HCT116 (cell line): ENCODE data around the gene CWF19L1. TPM values are rescaled to one million over a fixed set of nuclear protein-coding genes. Genes with fewer than 3 reads are reported as not detected.

Experiments used
- ATAC-seq: fragments of 200-7000 bp; cut with Tn5 transposase; 2 replicates; pipeline ENCODE4 v1.9.1; 2020; ENCODE audit warnings: mild to moderate bottlenecking, moderate library complexity
- BruUV-seq: library from RNA; stranded (reverse); fragments of 400-500 nt; replicated peaks from 2 replicates; lab custom pipeline; 2021; lab: Mats Ljungman, UMichigan
- CTCF ChIA-PET: fragments of 300-600 bp; sonication (Branson Sonifier 250); formaldehyde crosslinking; loops from one replicate; lab custom pipeline; 2021; ENCODE audit warnings: antibody characterized with exemption; lab: Charles Lee
- POLR2A ChIA-PET: fragments of 300-600, 350-600 bp; sonication (Branson Sonifier 250); formaldehyde crosslinking; loops from one replicate; lab custom pipeline; 2021; ENCODE audit warnings: antibody characterized with exemption; lab: Charles Lee
- RAD21 ChIA-PET, 2 experiments: fragments of 300-600 bp; sonication (Branson Sonifier 250); formaldehyde crosslinking; loops; one replicate each; lab custom pipeline; 2023; ENCODE audit warnings: low total read pairs in 2 of 2; ENCODE audit not compliant: uncharacterized antibody in 2 of 2, unreplicated experiment in 2 of 2, low non-redundant PET in 1 of 2; lab: Charles Lee
- DNase-seq: peaks from one replicate; pipeline ENCODE4 v3.0.0-alpha.2; 2010; ENCODE audit warnings: low read depth, low spot score
- H2AFZ ChIP-seq: fragments of 200-600 bp; shearing (Covaris generic), sonication (generic); 2 replicates; pipeline ENCODE4 v1.6.1; 2017; ENCODE audit warnings: low read depth, mixed run types, mixed read lengths, antibody characterized with exemption, low read length; ENCODE audit not compliant: poor library complexity, severe bottlenecking
- H3K27ac ChIP-seq: 2 replicates; pipeline ENCODE4 v1.5.1; 2012; ENCODE audit warnings: low read depth, low read length
- H3K27me3 ChIP-seq: fragments of 200-600 bp; sonication (generic); 2 replicates; pipeline ENCODE4 v1.6.1; 2016; ENCODE audit warnings: mixed run types, low read length, mixed read lengths; ENCODE audit not compliant: insufficient read depth
- H3K36me3 ChIP-seq, 2 experiments: fragments of 200-500 bp in 1 of 2; fragments of 200-600 bp in 1 of 2; sonication (Bioruptor generic) in 1 of 2; sonication (generic) in 1 of 2; 2 replicates each; pipeline versions ENCODE4 v1.5.1 to v1.6.1; 2014 to 2016; ENCODE audit warnings: low read length in 2 of 2, inconsistent platforms in 1 of 2, mixed read lengths in 1 of 2, mixed run types in 1 of 2; ENCODE audit not compliant: insufficient read depth in 2 of 2, control insufficient read depth in 1 of 2
- H3K4me1 ChIP-seq, 2 experiments: fragments of 200-600 bp in 1 of 2; sonication (generic) in 1 of 2; 2 replicates each; pipeline versions ENCODE4 v1.5.1 to v1.6.1; 2012 to 2017; ENCODE audit warnings: low read length in 2 of 2, inconsistent platforms in 1 of 2, mild to moderate bottlenecking in 1 of 2, mixed read lengths in 1 of 2, mixed run types in 1 of 2, moderate library complexity in 1 of 2; ENCODE audit not compliant: insufficient read depth in 2 of 2, control insufficient read depth in 1 of 2
- H3K4me2 ChIP-seq: fragments of 200-600 bp; sonication (generic); 2 replicates; pipeline ENCODE4 v1.6.1; 2017; ENCODE audit warnings: mixed run types, low read length, mixed read lengths
- H3K4me3 ChIP-seq, 2 experiments: fragments of 200-600 bp in 1 of 2; sonication (generic) in 1 of 2; replicated peaks in 1 of 2; 2 replicates each; pipeline ENCODE4 v1.5.1; 2011 to 2016; ENCODE audit warnings: low read length in 2 of 2, control low read depth in 1 of 2, low read depth in 1 of 2, mild to moderate bottlenecking in 1 of 2, mixed read lengths in 1 of 2, mixed run types in 1 of 2
- H3K79me2 ChIP-seq: fragments of 200-600 bp; sonication (generic); 2 replicates; pipeline ENCODE4 v1.6.1; 2017; ENCODE audit warnings: mild to moderate bottlenecking, mixed run types, low read length, moderate library complexity, mixed read lengths; ENCODE audit not compliant: insufficient read depth
- H3K9ac ChIP-seq: fragments of 200-600 bp; sonication (generic); 2 replicates; pipeline ENCODE4 v1.6.1; 2016; ENCODE audit warnings: low read length, mixed read lengths
- H3K9me2 ChIP-seq: fragments of 200-600 bp; sonication (generic), shearing (Covaris generic); 2 replicates; pipeline ENCODE4 v1.6.1; 2017; ENCODE audit warnings: mixed run types, mild to moderate bottlenecking, moderate library complexity; ENCODE audit not compliant: insufficient read depth
- H3K9me3 ChIP-seq, 2 experiments: fragments of 200-500 bp in 1 of 2; fragments of 200-600 bp in 1 of 2; sonication (Bioruptor generic) in 1 of 2; sonication (generic) in 1 of 2; 2 replicates each; pipeline ENCODE4 v1.6.1; 2014 to 2017; ENCODE audit warnings: low read length in 2 of 2, mixed read lengths in 2 of 2, inconsistent platforms in 1 of 2, low read depth in 1 of 2, mild to moderate bottlenecking in 1 of 2, mixed run types in 1 of 2, moderate library complexity in 1 of 2; ENCODE audit not compliant: control insufficient read depth in 1 of 2, insufficient read depth in 1 of 2
- H4K20me1 ChIP-seq: fragments of 200-600 bp; sonication (generic), shearing (Covaris generic); 2 replicates; pipeline ENCODE4 v1.6.1; 2017; ENCODE audit warnings: mixed run types, mild to moderate bottlenecking, moderate library complexity; ENCODE audit not compliant: insufficient read depth
- CBX3 ChIP-seq: IDR thresholded peaks from 2 replicates; pipeline ENCODE4 v1.6.1; 2012; ENCODE audit warnings: low read depth
- CEBPB ChIP-seq: IDR thresholded peaks from 2 replicates; pipeline ENCODE4 v1.6.1; 2012; ENCODE audit warnings: low read depth
- EGR1 ChIP-seq: IDR thresholded peaks from 2 replicates; pipeline ENCODE4 v1.6.1; 2012; ENCODE audit warnings: low read depth
- ELF1 ChIP-seq: IDR thresholded peaks from 2 replicates; pipeline ENCODE4 v1.6.1; 2012; ENCODE audit warnings: low read depth, borderline replicate concordance
- EZH2 ChIP-seq: fragments of 200-600 bp; sonication (generic); IDR thresholded peaks from 2 replicates; pipeline ENCODE4 v1.6.1; 2017; ENCODE audit warnings: antibody characterized with exemption, mixed run types
- FOSL1 ChIP-seq: IDR thresholded peaks from 2 replicates; pipeline ENCODE4 v1.6.1; 2012; ENCODE audit warnings: low read depth
- JUND ChIP-seq: IDR thresholded peaks from 2 replicates; pipeline ENCODE4 v1.6.1; 2012
- POLR2AphosphoS5 ChIP-seq: IDR thresholded peaks from 2 replicates; pipeline ENCODE4 v1.6.1; 2011; ENCODE audit warnings: mild to moderate bottlenecking, low read depth, low read length, moderate library complexity
- SIN3A ChIP-seq: IDR thresholded peaks from 2 replicates; pipeline ENCODE4 v1.6.1; 2012; ENCODE audit warnings: low read depth
- SP1 ChIP-seq: IDR thresholded peaks from 2 replicates; pipeline ENCODE4 v1.6.1; 2012; ENCODE audit warnings: low read depth
- SRF ChIP-seq: IDR thresholded peaks from 2 replicates; pipeline ENCODE4 v1.6.1; 2012; ENCODE audit warnings: low read depth
- TCF7L2 ChIP-seq: IDR thresholded peaks from 2 replicates; pipeline ENCODE4 v1.7.0; 2011; ENCODE audit warnings: borderline replicate concordance, inconsistent platforms; ENCODE audit not compliant: insufficient read depth, insufficient read length; ENCODE audit errors: extremely low read depth
- YY1 ChIP-seq: IDR thresholded peaks from 2 replicates; pipeline ENCODE4 v1.6.1; 2011; ENCODE audit warnings: low read length, low read depth, moderate library complexity, mild to moderate bottlenecking; ENCODE audit not compliant: insufficient replicate concordance; ENCODE audit errors: extremely low read depth
- ZFX ChIP-seq: fragments of 450-650 bp; IDR thresholded peaks from 2 replicates; pipeline ENCODE4 v1.6.1; 2017
- ZNF274 ChIP-seq: fragments of 200-500 bp; sonication (Bioruptor generic); IDR thresholded peaks from 2 replicates; pipeline ENCODE4 v1.6.1; 2014; ENCODE audit warnings: mild to moderate bottlenecking, low read depth, low read length, inconsistent platforms
- intact Hi-C: fragments of 100-400 bp; cut with micrococcal nuclease; formaldehyde crosslinking; loops from 2 replicates; pipeline ENCODE4 v1.10.0; 2022
- total RNA-seq: library from RNA; stranded (reverse); gene quantifications from one replicate; pipeline ENCODE4 v1.2.1, GENCODE V29; 2021; ENCODE audit not compliant: unreplicated experiment
- TF ChIP-seq, protein P1 (sequence below), 3 experiments: fragments of 200-600 bp in 1 of 3; sonication (generic) in 1 of 3; IDR thresholded peaks in 2 of 3; conservative IDR thresholded peaks in 1 of 3; 2 replicates each; pipeline ENCODE4 v1.5.1; 2012 to 2017; ENCODE audit warnings: low read depth in 2 of 3, low read length in 2 of 3, antibody characterized with exemption in 1 of 3, borderline replicate concordance in 1 of 3, control low read depth in 1 of 3, mild to moderate bottlenecking in 1 of 3, mixed read lengths in 1 of 3, mixed run types in 1 of 3, moderate library complexity in 1 of 3; ENCODE audit not compliant: insufficient read depth in 1 of 3
- TF ChIP-seq, protein P2 (sequence below): IDR thresholded peaks from 2 replicates; pipeline ENCODE4 v1.6.1; 2012; ENCODE audit warnings: low read depth
- TF ChIP-seq, protein P3 (sequence below): IDR thresholded peaks from 2 replicates; pipeline ENCODE4 v1.6.1; 2011; ENCODE audit warnings: mild to moderate bottlenecking, low read length, moderate library complexity; ENCODE audit not compliant: insufficient replicate concordance; ENCODE audit errors: extremely low read depth
- TF ChIP-seq, protein P4 (sequence below): IDR thresholded peaks from 2 replicates; pipeline ENCODE4 v1.6.1; 2012
- TF ChIP-seq, protein P5 (sequence below): IDR thresholded peaks from 2 replicates; pipeline ENCODE4 v1.6.1; 2012

Gene CWF19L1
- total RNA-seq, 1 experiment from 2014 or later = 41.7 TPM

DNA sequence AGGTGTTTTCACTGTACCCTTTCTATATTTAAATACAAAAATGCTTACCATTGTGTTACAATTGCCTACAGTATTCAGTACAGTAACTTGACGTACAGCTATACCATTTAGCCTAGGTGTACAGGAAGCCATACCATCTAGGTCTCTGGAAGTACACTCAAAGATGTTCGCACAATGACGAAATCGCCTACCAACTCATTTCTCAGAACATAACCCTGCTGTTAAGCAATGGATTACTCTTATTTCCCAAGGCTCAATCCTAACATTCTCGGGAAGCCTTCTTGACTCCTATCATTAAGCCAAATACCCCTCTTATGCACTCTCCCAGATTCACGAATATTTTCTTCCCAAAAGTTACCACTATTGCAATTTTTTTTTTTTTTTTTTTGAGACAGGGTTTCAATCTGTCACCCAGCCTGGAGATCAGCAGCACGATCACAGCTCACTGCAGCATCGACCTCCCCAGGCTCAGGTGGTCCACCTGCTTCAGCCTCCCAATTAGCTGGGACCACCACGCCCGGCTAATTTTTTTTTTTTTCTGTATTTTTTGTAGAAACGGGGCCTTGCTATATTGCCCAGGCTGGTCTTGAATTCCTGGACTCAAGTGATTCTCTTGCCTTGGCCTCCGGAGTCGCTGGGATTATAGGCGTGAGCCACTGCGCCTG, 1.5 kb downstream of the CWF19L1 start:
- ChIA-PET RAD21 (no interaction called here), POLR2A (interaction anchor here (1.0 kb wide), 1 partner anchor 9 kb away, joined by 4 read pairs; no protein-coding TSS in a partner anchor), CTCF (no interaction called here)
- Histone ChIP-seq H3K4me2 (peak overlapping the region; percentile 86), H3K9me2 (no peaks in the 10 kb centered on the region), H3K79me2 (peaks cover 53% of the 10 kb centered on the region), H4K20me1 (no peaks in the 10 kb centered on the region), H3K9me3 (no peaks in the 10 kb centered on the region), H2AFZ (no peak overlapping the region), H3K27ac (no peak overlapping the region), H3K9ac (peak overlapping the region; percentile 87), H3K27me3 (no peaks in the 10 kb centered on the region), H3K36me3 (peaks cover 0 to 9% of the 10 kb centered on the region in 2 experiments; a peak in 2 of 4 replicates), H3K4me1 (peaks cover 6 to 17% of the 10 kb centered on the region in 2 experiments; a peak in 3 of 4 replicates), H3K4me3 (peak overlapping the region; percentile 84 to 98)
- intact Hi-C loops = no loop called here
- TF ChIP-seq POLR2AphosphoS5 = no peak
- TF ChIP-seq, protein P1, sequence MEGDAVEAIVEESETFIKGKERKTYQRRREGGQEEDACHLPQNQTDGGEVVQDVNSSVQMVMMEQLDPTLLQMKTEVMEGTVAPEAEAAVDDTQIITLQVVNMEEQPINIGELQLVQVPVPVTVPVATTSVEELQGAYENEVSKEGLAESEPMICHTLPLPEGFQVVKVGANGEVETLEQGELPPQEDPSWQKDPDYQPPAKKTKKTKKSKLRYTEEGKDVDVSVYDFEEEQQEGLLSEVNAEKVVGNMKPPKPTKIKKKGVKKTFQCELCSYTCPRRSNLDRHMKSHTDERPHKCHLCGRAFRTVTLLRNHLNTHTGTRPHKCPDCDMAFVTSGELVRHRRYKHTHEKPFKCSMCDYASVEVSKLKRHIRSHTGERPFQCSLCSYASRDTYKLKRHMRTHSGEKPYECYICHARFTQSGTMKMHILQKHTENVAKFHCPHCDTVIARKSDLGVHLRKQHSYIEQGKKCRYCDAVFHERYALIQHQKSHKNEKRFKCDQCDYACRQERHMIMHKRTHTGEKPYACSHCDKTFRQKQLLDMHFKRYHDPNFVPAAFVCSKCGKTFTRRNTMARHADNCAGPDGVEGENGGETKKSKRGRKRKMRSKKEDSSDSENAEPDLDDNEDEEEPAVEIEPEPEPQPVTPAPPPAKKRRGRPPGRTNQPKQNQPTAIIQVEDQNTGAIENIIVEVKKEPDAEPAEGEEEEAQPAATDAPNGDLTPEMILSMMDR (IDR thresholded peaks at IDR 0.05 in 2 of 3, conservative IDR thresholded peaks at IDR 0.05 in 1 of 3; ENCODE audit: borderline replicate concordance in 1 of 3, insufficient read depth in 1 of 3, low read depth in 2 of 3, low read length in 2 of 3) = no peak
- TF ChIP-seq, protein P2, sequence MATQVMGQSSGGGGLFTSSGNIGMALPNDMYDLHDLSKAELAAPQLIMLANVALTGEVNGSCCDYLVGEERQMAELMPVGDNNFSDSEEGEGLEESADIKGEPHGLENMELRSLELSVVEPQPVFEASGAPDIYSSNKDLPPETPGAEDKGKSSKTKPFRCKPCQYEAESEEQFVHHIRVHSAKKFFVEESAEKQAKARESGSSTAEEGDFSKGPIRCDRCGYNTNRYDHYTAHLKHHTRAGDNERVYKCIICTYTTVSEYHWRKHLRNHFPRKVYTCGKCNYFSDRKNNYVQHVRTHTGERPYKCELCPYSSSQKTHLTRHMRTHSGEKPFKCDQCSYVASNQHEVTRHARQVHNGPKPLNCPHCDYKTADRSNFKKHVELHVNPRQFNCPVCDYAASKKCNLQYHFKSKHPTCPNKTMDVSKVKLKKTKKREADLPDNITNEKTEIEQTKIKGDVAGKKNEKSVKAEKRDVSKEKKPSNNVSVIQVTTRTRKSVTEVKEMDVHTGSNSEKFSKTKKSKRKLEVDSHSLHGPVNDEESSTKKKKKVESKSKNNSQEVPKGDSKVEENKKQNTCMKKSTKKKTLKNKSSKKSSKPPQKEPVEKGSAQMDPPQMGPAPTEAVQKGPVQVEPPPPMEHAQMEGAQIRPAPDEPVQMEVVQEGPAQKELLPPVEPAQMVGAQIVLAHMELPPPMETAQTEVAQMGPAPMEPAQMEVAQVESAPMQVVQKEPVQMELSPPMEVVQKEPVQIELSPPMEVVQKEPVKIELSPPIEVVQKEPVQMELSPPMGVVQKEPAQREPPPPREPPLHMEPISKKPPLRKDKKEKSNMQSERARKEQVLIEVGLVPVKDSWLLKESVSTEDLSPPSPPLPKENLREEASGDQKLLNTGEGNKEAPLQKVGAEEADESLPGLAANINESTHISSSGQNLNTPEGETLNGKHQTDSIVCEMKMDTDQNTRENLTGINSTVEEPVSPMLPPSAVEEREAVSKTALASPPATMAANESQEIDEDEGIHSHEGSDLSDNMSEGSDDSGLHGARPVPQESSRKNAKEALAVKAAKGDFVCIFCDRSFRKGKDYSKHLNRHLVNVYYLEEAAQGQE = no peak
- no peak for TF ChIP-seq SIN3A
- TF ChIP-seq EGR1 = no peak
- TF ChIP-seq JUND = no peak
- TF ChIP-seq EZH2 = no peak
- no peak for TF ChIP-seq ELF1
- TF ChIP-seq, protein P3, sequence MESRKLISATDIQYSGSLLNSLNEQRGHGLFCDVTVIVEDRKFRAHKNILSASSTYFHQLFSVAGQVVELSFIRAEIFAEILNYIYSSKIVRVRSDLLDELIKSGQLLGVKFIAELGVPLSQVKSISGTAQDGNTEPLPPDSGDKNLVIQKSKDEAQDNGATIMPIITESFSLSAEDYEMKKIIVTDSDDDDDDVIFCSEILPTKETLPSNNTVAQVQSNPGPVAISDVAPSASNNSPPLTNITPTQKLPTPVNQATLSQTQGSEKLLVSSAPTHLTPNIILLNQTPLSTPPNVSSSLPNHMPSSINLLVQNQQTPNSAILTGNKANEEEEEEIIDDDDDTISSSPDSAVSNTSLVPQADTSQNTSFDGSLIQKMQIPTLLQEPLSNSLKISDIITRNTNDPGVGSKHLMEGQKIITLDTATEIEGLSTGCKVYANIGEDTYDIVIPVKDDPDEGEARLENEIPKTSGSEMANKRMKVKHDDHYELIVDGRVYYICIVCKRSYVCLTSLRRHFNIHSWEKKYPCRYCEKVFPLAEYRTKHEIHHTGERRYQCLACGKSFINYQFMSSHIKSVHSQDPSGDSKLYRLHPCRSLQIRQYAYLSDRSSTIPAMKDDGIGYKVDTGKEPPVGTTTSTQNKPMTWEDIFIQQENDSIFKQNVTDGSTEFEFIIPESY = no peak
- TF ChIP-seq SRF = no peak
- TF ChIP-seq CBX3 = no peak
- no peak for TF ChIP-seq TCF7L2
- TF ChIP-seq, protein P4, sequence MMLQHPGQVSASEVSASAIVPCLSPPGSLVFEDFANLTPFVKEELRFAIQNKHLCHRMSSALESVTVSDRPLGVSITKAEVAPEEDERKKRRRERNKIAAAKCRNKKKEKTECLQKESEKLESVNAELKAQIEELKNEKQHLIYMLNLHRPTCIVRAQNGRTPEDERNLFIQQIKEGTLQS = no peak
- no peak for TF ChIP-seq CEBPB
- TF ChIP-seq ZNF274 = no peak
- TF ChIP-seq YY1 = no peak
- TF ChIP-seq FOSL1 = no peak
- no peak for TF ChIP-seq ZFX
- TF ChIP-seq, protein P5, sequence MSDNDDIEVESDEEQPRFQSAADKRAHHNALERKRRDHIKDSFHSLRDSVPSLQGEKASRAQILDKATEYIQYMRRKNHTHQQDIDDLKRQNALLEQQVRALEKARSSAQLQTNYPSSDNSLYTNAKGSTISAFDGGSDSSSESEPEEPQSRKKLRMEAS = no peak
- no peak for TF ChIP-seq SP1
- no TSS peak for BruUV-seq
- no peak for ATAC-seq
- no peak for DNase-seq
